ENCODE results near the gene BMP8B. TPM values are rescaled to one million over a fixed set of nuclear protein-coding genes. Genes with fewer than 3 reads are reported as not detected.
"Not testable (repeated sequence)": the region's sequence is repeated elsewhere in the genome, so short reads cannot be mapped to it uniquely, and the experiment has no call there.

The BMP8B gene
- total and polyA plus RNA-seq, 8 donors: 1.4 to 6.4 (median 3.5) TPM

GRCh38 chr1:39764512-39764911, 24.2 kb downstream of the BMP8B start:
- ATAC-seq; H3K4me1 ChIP-seq; H3K4me3 ChIP-seq; DNase-seq; H3K9me3 ChIP-seq; FAIRE-seq; intact Hi-C loops (cut with DNase I); H3K27me3 ChIP-seq; H3K27ac ChIP-seq; H3K36me3 ChIP-seq: not testable (repeated sequence)
- 91 to 94% methylated on average over 7 to 15 of the region's 19 CpGs for WGBS, 2 donors

DNA sequence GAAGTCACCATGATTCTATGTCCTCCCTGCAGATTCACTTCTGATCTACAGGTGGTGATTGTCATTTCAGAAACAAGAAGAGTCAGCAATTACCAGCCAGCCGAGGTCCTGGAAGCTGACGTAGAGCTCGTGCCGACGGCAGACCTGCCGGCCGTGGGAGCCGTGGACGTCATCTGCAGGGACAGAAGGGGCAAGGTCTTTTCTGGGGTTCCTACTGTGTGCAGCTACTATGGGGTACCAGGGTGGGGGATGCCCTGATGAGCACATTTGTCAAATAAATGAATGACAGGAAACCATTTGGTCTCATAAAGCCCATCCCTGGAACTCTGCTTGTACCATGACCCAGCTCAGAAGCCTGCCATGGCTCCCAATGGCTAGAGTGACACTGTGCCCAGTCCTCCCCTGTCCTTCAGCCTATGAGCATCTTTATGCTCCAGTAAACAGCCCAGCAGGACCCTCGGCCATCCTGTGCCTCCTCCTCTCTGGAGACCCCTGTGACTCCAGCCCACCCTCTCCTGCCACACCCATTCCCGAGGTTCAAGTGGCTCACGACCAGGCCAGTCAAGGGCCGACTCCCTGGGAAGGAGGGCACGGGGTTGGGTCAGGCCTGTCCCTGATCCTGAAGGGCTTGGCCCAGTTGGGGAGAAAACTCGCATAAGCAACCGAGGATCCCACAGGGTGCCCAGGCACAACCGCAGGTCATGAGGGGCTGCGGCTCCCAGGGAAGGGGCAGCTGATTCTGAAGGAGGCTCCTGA, 24.9 kb downstream of the BMP8B start:
- FAIRE-seq; H3K4me1 ChIP-seq; intact Hi-C loops (cut with DNase I); H3K36me3 ChIP-seq; H3K4me3 ChIP-seq; H3K27ac ChIP-seq; H3K9me3 ChIP-seq; DNase-seq; H3K27me3 ChIP-seq: not testable (repeated sequence)
- ATAC-seq: peak in 1 of 4 donors; percentile 4
- WGBS, 2 donors: 82 to 90% methylated on average over 15 of the region's 18 CpGs

- Histone ChIP-seq H3K27me3 (no peaks in the 10 kb centered on the region), H3K9me3 (no peaks in the 10 kb centered on the region), H3K27ac (no peak overlapping the region), H3K4me3 (no peak overlapping the region), H3K36me3 (peaks cover 0 to 4% (median 0%) of the 10 kb centered on the region in 3 donors), H3K4me1 (no peaks in the 10 kb centered on the region)
- DNase-seq (peak in 1 of 6 donors; percentile 52), FAIRE-seq (no peak), ATAC-seq (no peak)
- TF ChIP-seq CTCF (IDR thresholded peaks at IDR 0.05): no peak
- intact Hi-C loops (cut with DNase I): no loop called here
- WGBS, 2 donors: 90 to 91% methylated on average over 29 to 30 of the region's 30 CpGs
Observed at GRCh38 chr1:39762550-39763540, 25.8 kb downstream of the BMP8B start.

- Histone ChIP-seq H3K9me3 (no peaks in the 10 kb centered on the region), H3K4me3 (no peak overlapping the region), H3K36me3 (peaks cover 0 to 8% (median 0%) of the 10 kb centered on the region in 3 donors), H3K27me3 (no peaks in the 10 kb centered on the region), H3K27ac (no peak overlapping the region), H3K4me1 (no peaks in the 10 kb centered on the region)
- no peak for DNase-seq
- no peak for FAIRE-seq
- no peak for ATAC-seq
- WGBS, 2 donors: 77% methylated on average over 16 of the region's 16 CpGs
- TF ChIP-seq CTCF (IDR thresholded peaks at IDR 0.05): no peak
- intact Hi-C loops (cut with DNase I): no loop called here
Observed at GRCh38 chr1:39761557-39762260, 27.0 kb downstream of the BMP8B start.

DNA sequence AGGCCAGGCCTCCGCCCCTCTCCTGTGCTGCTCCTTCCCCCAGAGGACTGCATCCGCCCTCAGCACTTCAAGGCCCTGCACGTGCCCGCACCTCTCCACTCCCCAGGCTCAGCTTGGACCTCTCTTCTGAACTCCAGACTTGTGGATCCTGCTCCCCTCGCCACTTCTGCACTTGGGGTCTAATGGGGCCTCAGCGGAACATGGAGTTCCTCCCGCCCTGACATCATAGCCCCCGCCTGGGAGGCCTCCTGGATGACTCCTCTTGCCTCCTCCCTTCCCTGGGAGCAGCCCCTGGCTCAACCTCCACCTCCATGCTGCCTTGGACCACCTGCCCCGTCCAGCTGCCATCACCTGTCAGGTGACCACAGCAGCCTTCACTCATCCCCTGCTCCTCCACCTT, 27.6 kb downstream of the BMP8B start:
- H3K27me3 ChIP-seq: no peaks in the 10 kb centered on the region
- DNase-seq: no peak
- 83 to 85% methylated on average over 9 of the region's 9 CpGs for WGBS, 2 donors
- H3K27ac ChIP-seq: no peak overlapping the region
- no peaks in the 10 kb centered on the region for H3K9me3 ChIP-seq
- no peak overlapping the region for H3K4me3 ChIP-seq
- no peaks in the 10 kb centered on the region for H3K4me1 ChIP-seq
- intact Hi-C loops (cut with DNase I): no loop called here
- H3K36me3 ChIP-seq: peaks cover 0 to 8% (median 0%) of the 10 kb centered on the region in 3 donors
- FAIRE-seq: no peak
- no peak for ATAC-seq
- no peak for TF ChIP-seq CTCF (IDR thresholded peaks at IDR 0.05)

All from pancreas (tissue), 10 donors.